ENCODE results near the gene UNC5B.

DNA sequence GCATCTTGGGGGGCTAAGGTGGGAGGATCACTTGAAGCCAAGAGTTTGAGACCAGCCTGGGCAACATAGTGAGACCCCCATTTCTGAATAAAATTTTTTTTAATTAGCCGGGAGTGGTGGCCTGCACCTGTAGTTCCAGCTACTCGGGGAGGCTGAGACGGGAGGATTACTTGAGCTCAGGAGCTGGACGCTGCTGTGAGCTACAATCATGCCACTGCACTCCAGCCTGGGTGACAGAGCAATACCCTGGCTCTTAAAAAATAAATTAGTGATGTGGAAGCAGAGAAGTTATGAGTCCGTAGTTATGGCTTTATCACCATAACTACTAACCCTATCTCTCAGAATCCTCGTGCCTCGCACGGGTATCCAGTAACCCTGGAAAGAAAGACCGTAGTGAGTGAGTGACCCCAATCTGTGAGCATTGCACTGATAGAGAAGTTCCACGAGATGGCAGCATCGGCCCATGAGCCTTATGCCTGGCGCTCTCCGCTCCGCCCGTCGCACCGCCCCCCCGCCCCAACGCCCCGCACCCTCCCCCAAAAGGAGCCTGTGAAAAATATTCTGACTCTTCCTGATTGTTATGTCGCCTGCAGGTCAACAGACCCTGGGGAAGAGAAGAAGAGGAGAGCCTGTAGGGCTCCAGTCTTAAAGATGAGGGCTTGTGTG lies 101.8 kb downstream of the UNC5B start:
- TF ChIP-seq CTCF (IDR thresholded peaks at IDR 0.05) (peak; percentile 48 to 94 (median 68)), POLR2A (IDR thresholded peaks at IDR 0.05) (no peak)
